Keratinocyte (primary cell): ENCODE data around the gene TAGLN. TPM values are rescaled to one million over a fixed set of nuclear protein-coding genes. Genes with fewer than 3 reads are reported as not detected.

Experiments used
- DNase-seq: peaks from one replicate; pipeline ENCODE4 v3.0.0-alpha.2; 2011; ENCODE audit warnings: low read depth, missing footprints, low spot score
- FAIRE-seq: peaks from 2 replicates; lab custom pipeline; 2011; peaks lifted over from hg19 to GRCh38; lab: Jason Lieb, UNC
- H2AFZ ChIP-seq: 2 replicates; pipeline ENCODE4 v1.6.0; 2012; ENCODE audit warnings: low read length, control low read depth, inconsistent platforms; ENCODE audit not compliant: control insufficient read depth
- H3K27ac ChIP-seq: 2 replicates; pipeline ENCODE4 v1.5.1; 2011; ENCODE audit warnings: low read length; ENCODE audit not compliant: control insufficient read depth, insufficient read depth
- H3K27me3 ChIP-seq: 3 replicates; pipeline ENCODE4 v1.6.0; 2011; ENCODE audit warnings: low read length; ENCODE audit not compliant: control insufficient read depth, insufficient read depth; ENCODE audit errors: extremely low read depth
- H3K36me3 ChIP-seq, 2 experiments: 2 replicates in 1 of 2; 3 replicates in 1 of 2; pipeline ENCODE4 v1.5.1; 2011; ENCODE audit warnings: low read length in 2 of 2, mild to moderate bottlenecking in 1 of 2; ENCODE audit not compliant: control insufficient read depth in 2 of 2, insufficient read depth in 2 of 2; ENCODE audit errors: extremely low read depth in 1 of 2
- H3K4me1 ChIP-seq: 3 replicates; pipeline ENCODE4 v1.5.1; 2011; ENCODE audit warnings: low read length; ENCODE audit not compliant: control insufficient read depth, insufficient read depth; ENCODE audit errors: extremely low read depth
- H3K4me2 ChIP-seq: 3 replicates; pipeline ENCODE4 v1.6.0; 2011; ENCODE audit warnings: low read depth, low read length; ENCODE audit not compliant: control insufficient read depth, insufficient read depth; ENCODE audit errors: extremely low read depth
- H3K4me3 ChIP-seq, 3 experiments: fragments of 200-600 bp in 1 of 3; sonication (generic) in 1 of 3; 2 replicates in 2 of 3; 3 replicates in 1 of 3; pipeline ENCODE4 v1.5.1; 2011 to 2016; ENCODE audit warnings: low read length in 3 of 3, mild to moderate bottlenecking in 3 of 3, control low read depth in 2 of 3, inconsistent platforms in 1 of 3, low read depth in 1 of 3, mixed read lengths in 1 of 3, mixed run types in 1 of 3, moderate library complexity in 1 of 3; ENCODE audit not compliant: control insufficient read depth in 2 of 3, insufficient read depth in 2 of 3; ENCODE audit errors: extremely low read depth in 1 of 3
- H3K79me2 ChIP-seq: 2 replicates; pipeline ENCODE4 v1.6.0; 2012; ENCODE audit warnings: low read length; ENCODE audit not compliant: control insufficient read depth, insufficient read depth
- H3K9ac ChIP-seq: 3 replicates; pipeline ENCODE4 v1.6.0; 2011; ENCODE audit warnings: low read length; ENCODE audit not compliant: control insufficient read depth, insufficient read depth; ENCODE audit errors: extremely low read depth
- H3K9me1 ChIP-seq: 3 replicates; pipeline ENCODE4 v1.6.0; 2011; ENCODE audit warnings: low read length; ENCODE audit not compliant: control insufficient read depth, insufficient read depth; ENCODE audit errors: extremely low read depth
- H3K9me3 ChIP-seq: 2 replicates; pipeline ENCODE4 v1.5.1; 2012; ENCODE audit warnings: low read depth, low read length; ENCODE audit not compliant: control insufficient read depth
- H4K20me1 ChIP-seq: 3 replicates; pipeline ENCODE4 v1.6.0; 2011; ENCODE audit warnings: low read length; ENCODE audit not compliant: control insufficient read depth, insufficient read depth; ENCODE audit errors: extremely low read depth
- EZH2 ChIP-seq: IDR thresholded peaks from one replicate; pipeline ENCODE4 v1.6.1; 2012; ENCODE audit warnings: inconsistent platforms, mild to moderate bottlenecking, low read length, moderate library complexity
- dilution Hi-C: fragments of 300-500 bp; cut with MboI; formaldehyde crosslinking; loops from one replicate; pipeline ENCODE4 v1.7.0; 2020; ENCODE audit warnings: low sequenced_read_pairs; ENCODE audit not compliant: extremely low pct_ligation_motif_present
- polyA plus RNA-seq, 5 experiments: library from polyadenylated mRNA; depleted of rRNA in 3 of 5; stranded (reverse) in 3 of 5; stranded (forward) in 1 of 5; unstranded in 1 of 5; fragments of >200 nt; gene quantifications; 1 replicate in 1 of 5; 2 replicates in 3 of 5; 3 replicates in 1 of 5; pipeline versions ENCODE4 v1.2.1 to v1.2.3, GENCODE V29; 2011 to 2012; ENCODE audit warnings: missing spikeins in 2 of 5, low read depth in 1 of 5, low replicate concordance in 1 of 5
- TF ChIP-seq, protein P1 (sequence below), 3 experiments: IDR thresholded peaks in 1 of 3; conservative IDR thresholded peaks in 1 of 3; optimal IDR thresholded peaks in 1 of 3; 2 replicates in 2 of 3; 3 replicates in 1 of 3; pipeline versions ENCODE3 to v1.5.1; 2011; ENCODE audit warnings: low read length in 3 of 3, mild to moderate bottlenecking in 3 of 3, moderate library complexity in 2 of 3, control low read depth in 1 of 3, inconsistent platforms in 1 of 3; ENCODE audit not compliant: insufficient read depth in 2 of 3; ENCODE audit errors: extremely low read depth in 1 of 3

TAGLN gene
- polyA plus RNA-seq, 1 donor (not counting 4 experiments of a cell fraction or from before 2014, with no cell fraction given) = 26.6 TPM

- no peaks in the 10 kb centered on the region for H4K20me1 ChIP-seq
- no peaks in the 10 kb centered on the region for H3K9me3 ChIP-seq
- no peak for FAIRE-seq
- peak within 1 kb of the TSS; percentile 83 for H3K9ac ChIP-seq
- H3K36me3 ChIP-seq = peaks cover 19 to 27% of the 10 kb centered on the region in 2 experiments
- H3K4me2 ChIP-seq = peak within 1 kb of the TSS; percentile 96
- no peak for TF ChIP-seq EZH2
- TF ChIP-seq, protein P1, sequence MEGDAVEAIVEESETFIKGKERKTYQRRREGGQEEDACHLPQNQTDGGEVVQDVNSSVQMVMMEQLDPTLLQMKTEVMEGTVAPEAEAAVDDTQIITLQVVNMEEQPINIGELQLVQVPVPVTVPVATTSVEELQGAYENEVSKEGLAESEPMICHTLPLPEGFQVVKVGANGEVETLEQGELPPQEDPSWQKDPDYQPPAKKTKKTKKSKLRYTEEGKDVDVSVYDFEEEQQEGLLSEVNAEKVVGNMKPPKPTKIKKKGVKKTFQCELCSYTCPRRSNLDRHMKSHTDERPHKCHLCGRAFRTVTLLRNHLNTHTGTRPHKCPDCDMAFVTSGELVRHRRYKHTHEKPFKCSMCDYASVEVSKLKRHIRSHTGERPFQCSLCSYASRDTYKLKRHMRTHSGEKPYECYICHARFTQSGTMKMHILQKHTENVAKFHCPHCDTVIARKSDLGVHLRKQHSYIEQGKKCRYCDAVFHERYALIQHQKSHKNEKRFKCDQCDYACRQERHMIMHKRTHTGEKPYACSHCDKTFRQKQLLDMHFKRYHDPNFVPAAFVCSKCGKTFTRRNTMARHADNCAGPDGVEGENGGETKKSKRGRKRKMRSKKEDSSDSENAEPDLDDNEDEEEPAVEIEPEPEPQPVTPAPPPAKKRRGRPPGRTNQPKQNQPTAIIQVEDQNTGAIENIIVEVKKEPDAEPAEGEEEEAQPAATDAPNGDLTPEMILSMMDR (optimal IDR thresholded peaks at IDR 0.05 in 1 of 3, IDR thresholded peaks at IDR 0.05 in 1 of 3, conservative IDR thresholded peaks at IDR 0.05 in 1 of 3; ENCODE audit: extremely low read depth in 1 of 3, insufficient read depth in 2 of 3, low read length in 3 of 3) = no peak
- DNase-seq = no peak
- dilution Hi-C loops = no loop called here
- no peaks in the 10 kb centered on the region for H3K9me1 ChIP-seq
- peaks cover 43% of the 10 kb centered on the region for H3K79me2 ChIP-seq
- peaks cover 20% of the 10 kb centered on the region for H3K4me1 ChIP-seq
- no peaks in the 10 kb centered on the region for H3K27me3 ChIP-seq
- peak within 1 kb of the TSS; percentile 86 for H3K27ac ChIP-seq
- H3K4me3 ChIP-seq = peak within 1 kb of the TSS; percentile 86 to 97 (median 92)
- H2AFZ ChIP-seq = peak within 1 kb of the TSS; percentile 99
Measured at GRCh38 chr11:117231842-117232091, 32.6 kb downstream of the TAGLN start, which contains the start of gene PCSK7. Gene PCSK7 (minus strand): TSS chr11:117232073. CDS start chr11:117229844, 2,229 bp downstream.

DNA sequence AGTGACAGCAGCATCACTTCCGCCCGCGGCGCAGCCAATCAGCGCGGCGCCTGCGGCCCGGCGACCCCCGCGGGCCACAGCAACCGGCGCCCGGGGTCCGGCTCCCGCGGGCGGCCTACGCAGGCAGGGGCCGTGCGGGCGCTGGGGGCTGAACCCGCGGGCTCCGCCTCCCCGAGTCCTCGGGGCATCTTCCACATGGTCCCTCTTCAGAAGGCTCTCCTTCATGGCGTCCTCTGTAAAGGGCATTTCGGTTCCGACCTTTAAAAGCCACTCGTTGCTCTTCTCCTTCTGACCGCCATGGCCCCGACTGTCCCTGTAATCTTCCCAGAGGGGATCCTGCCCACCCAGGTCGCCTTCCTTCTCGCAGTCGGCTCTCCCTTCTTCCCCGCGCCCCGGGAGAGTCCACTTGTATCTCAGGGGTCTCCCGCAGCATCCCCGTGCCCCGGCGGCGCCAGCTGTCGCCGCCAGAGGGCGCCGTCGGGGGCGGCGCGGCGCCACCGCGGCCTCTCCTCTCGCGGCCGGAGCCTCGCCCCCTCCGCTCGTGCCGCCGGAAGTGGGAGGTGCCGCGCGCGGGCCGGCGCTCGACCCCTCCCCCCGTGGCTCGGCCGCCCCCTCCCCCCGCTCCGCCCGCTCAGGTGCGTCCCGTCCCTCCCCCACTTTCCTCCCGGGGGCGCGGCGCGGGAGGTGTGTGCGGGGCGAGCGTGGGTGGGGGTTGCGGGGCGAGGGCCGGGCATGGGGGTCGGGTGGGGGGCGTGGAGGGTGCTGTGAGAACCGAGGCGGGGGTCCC lies 33.1 kb downstream of the TAGLN start, which contains the start of gene RNF214:
RNF214 (plus strand) TSS at position 580 of the 787 bp plus-strand sequence. CDS start 1,602 bp downstream, outside the sequence.
- dilution Hi-C loops = no loop called here
- DNase-seq (no peak), FAIRE-seq (no peak)
- H3K9me3 ChIP-seq = no peaks in the 10 kb centered on the region
- H3K4me1 ChIP-seq = peaks cover 20% of the 10 kb centered on the region
- H3K27ac ChIP-seq = peak within 1 kb of the TSS; percentile 86
- H3K27me3 ChIP-seq = no peaks in the 10 kb centered on the region
- no peak for TF ChIP-seq EZH2
- TF ChIP-seq, protein P1 (optimal IDR thresholded peaks at IDR 0.05 in 1 of 3, IDR thresholded peaks at IDR 0.05 in 1 of 3, conservative IDR thresholded peaks at IDR 0.05 in 1 of 3; ENCODE audit: extremely low read depth in 1 of 3, insufficient read depth in 2 of 3, low read length in 3 of 3) = peak; percentile 73 to 77 (median 73)
- peaks cover 43% of the 10 kb centered on the region for H3K79me2 ChIP-seq
- peak within 1 kb of the TSS; percentile 83 for H3K9ac ChIP-seq
- peak within 1 kb of the TSS; percentile 86 to 97 (median 92) for H3K4me3 ChIP-seq
- peak within 1 kb of the TSS; percentile 99 for H2AFZ ChIP-seq
- H3K9me1 ChIP-seq = no peaks in the 10 kb centered on the region
- no peaks in the 10 kb centered on the region for H4K20me1 ChIP-seq
- H3K4me2 ChIP-seq = peak within 1 kb of the TSS; percentile 96
- H3K36me3 ChIP-seq = peaks cover 17 to 22% of the 10 kb centered on the region in 2 experiments
